Parathyroid adenoma (tissue), 2 donors: ENCODE measurements around the gene GOLGA8K.
"Not testable (repeated sequence)": the region's sequence is repeated elsewhere in the genome, so short reads cannot be mapped to it uniquely, and the experiment has no call there.

Source experiments
- H2AFZ ChIP-seq: fragments of 300-600 bp; sonication (generic); one replicate; pipeline ENCODE4 v1.7.0; 2017; ENCODE audit warnings: antibody characterized with exemption, mild to moderate bottlenecking
- H3K27ac ChIP-seq: fragments of 300-600 bp; sonication (generic); one replicate; pipeline ENCODE4 v1.7.0; 2017
- H3K27me3 ChIP-seq: fragments of 300-600 bp; sonication (generic); one replicate; pipeline ENCODE4 v1.7.0; 2017; ENCODE audit warnings: low read length; ENCODE audit not compliant: control insufficient read depth, insufficient read depth
- H3K36me3 ChIP-seq: fragments of 300-600 bp; sonication (generic); one replicate; pipeline ENCODE4 v1.7.0; 2017; ENCODE audit warnings: low read length; ENCODE audit not compliant: control insufficient read depth, insufficient read depth
- H3K4me1 ChIP-seq: fragments of 300-600 bp; sonication (generic); one replicate; pipeline ENCODE4 v1.7.0; 2017; ENCODE audit warnings: control low read depth
- H3K4me2 ChIP-seq: fragments of 300-600 bp; sonication (generic); one replicate; pipeline ENCODE4 v1.7.0; 2017; ENCODE audit warnings: low read length
- H3K4me3 ChIP-seq: fragments of 300-600 bp; sonication (generic); one replicate; pipeline ENCODE4 v1.7.0; 2017; ENCODE audit warnings: low read depth, low read length
- H3K79me2 ChIP-seq: fragments of 300-600 bp; sonication (generic); one replicate; pipeline ENCODE4 v1.7.0; 2017; ENCODE audit warnings: control low read depth
- H3K9ac ChIP-seq: fragments of 300-600 bp; sonication (generic); one replicate; pipeline ENCODE4 v1.7.0; 2017; ENCODE audit warnings: mild to moderate bottlenecking
- H3K9me3 ChIP-seq: fragments of 300-600 bp; sonication (generic); one replicate; pipeline ENCODE4 v1.7.0; 2017; ENCODE audit warnings: low read length; ENCODE audit not compliant: control insufficient read depth
- donor health status: primary hyperparathyroidism.

GOLGA8K gene

GRCh38 chr15:32373707-32374106 is 29.4 kb downstream of the GOLGA8K start:
- H3K79me2 ChIP-seq, H3K36me3 ChIP-seq, H2AFZ ChIP-seq, H3K4me3 ChIP-seq, H3K27ac ChIP-seq, H3K9me3 ChIP-seq, H3K27me3 ChIP-seq, H3K4me1 ChIP-seq, H3K9ac ChIP-seq, H3K4me2 ChIP-seq: not testable (repeated sequence)

GRCh38 chr15:32372075-32372474 is 31.0 kb downstream of the GOLGA8K start:
- not testable (repeated sequence) for H3K36me3 ChIP-seq, H2AFZ ChIP-seq, H3K4me2 ChIP-seq

GRCh38 chr15:32370526-32370925 is 32.6 kb downstream of the GOLGA8K start:
- H3K79me2 ChIP-seq, H2AFZ ChIP-seq, H3K27me3 ChIP-seq, H3K4me1 ChIP-seq, H3K4me3 ChIP-seq, H3K9me3 ChIP-seq, H3K36me3 ChIP-seq, H3K9ac ChIP-seq, H3K4me2 ChIP-seq, H3K27ac ChIP-seq: not testable (repeated sequence)

More at GRCh38 chr15:32372075-32372474, 31.0 kb downstream of the GOLGA8K start:
- H3K9me3 ChIP-seq, H3K9ac ChIP-seq, H3K79me2 ChIP-seq, H3K4me1 ChIP-seq, H3K27ac ChIP-seq, H3K4me3 ChIP-seq, H3K27me3 ChIP-seq: not testable (repeated sequence)

- H3K27me3 ChIP-seq, H3K36me3 ChIP-seq, H3K79me2 ChIP-seq, H3K27ac ChIP-seq, H3K9me3 ChIP-seq, H3K4me3 ChIP-seq, H2AFZ ChIP-seq, H3K9ac ChIP-seq, H3K4me2 ChIP-seq, H3K4me1 ChIP-seq: not testable (repeated sequence)
Observed at GRCh38 chr15:32370064-32370463, 33.0 kb downstream of the GOLGA8K start.

GRCh38 chr15:32366492-32366891 is 36.6 kb downstream of the GOLGA8K start:
- not testable (repeated sequence) for H3K27ac ChIP-seq, H3K9me3 ChIP-seq, H3K79me2 ChIP-seq, H3K9ac ChIP-seq, H3K36me3 ChIP-seq, H3K4me1 ChIP-seq, H3K27me3 ChIP-seq, H3K4me3 ChIP-seq, H2AFZ ChIP-seq, H3K4me2 ChIP-seq

GRCh38 chr15:32365955-32366354 is 37.1 kb downstream of the GOLGA8K start:
- not testable (repeated sequence) for H3K27ac ChIP-seq, H3K4me3 ChIP-seq, H3K9me3 ChIP-seq, H3K4me1 ChIP-seq, H3K4me2 ChIP-seq, H3K79me2 ChIP-seq, H3K36me3 ChIP-seq, H3K9ac ChIP-seq, H2AFZ ChIP-seq, H3K27me3 ChIP-seq

- not testable (repeated sequence) for H3K9me3 ChIP-seq, H3K27ac ChIP-seq, H3K36me3 ChIP-seq, H3K4me1 ChIP-seq, H2AFZ ChIP-seq, H3K4me2 ChIP-seq, H3K27me3 ChIP-seq, H3K79me2 ChIP-seq, H3K9ac ChIP-seq, H3K4me3 ChIP-seq
Observed at GRCh38 chr15:32364944-32365343, 38.1 kb downstream of the GOLGA8K start.

GRCh38 chr15:32363449-32363848 is 39.6 kb downstream of the GOLGA8K start:
- not testable (repeated sequence) for H3K27ac ChIP-seq, H3K4me2 ChIP-seq, H3K79me2 ChIP-seq, H3K9me3 ChIP-seq, H2AFZ ChIP-seq, H3K36me3 ChIP-seq, H3K27me3 ChIP-seq, H3K4me3 ChIP-seq, H3K9ac ChIP-seq, H3K4me1 ChIP-seq

GRCh38 chr15:32361662-32362061 is 41.4 kb downstream of the GOLGA8K start:
- not testable (repeated sequence) for H3K4me3 ChIP-seq, H3K9me3 ChIP-seq, H3K27ac ChIP-seq, H3K27me3 ChIP-seq, H3K9ac ChIP-seq, H2AFZ ChIP-seq, H3K79me2 ChIP-seq, H3K4me1 ChIP-seq, H3K36me3 ChIP-seq, H3K4me2 ChIP-seq

- not testable (repeated sequence) for H3K79me2 ChIP-seq, H3K9ac ChIP-seq, H3K27ac ChIP-seq, H3K4me1 ChIP-seq, H2AFZ ChIP-seq, H3K4me2 ChIP-seq, H3K9me3 ChIP-seq, H3K4me3 ChIP-seq, H3K27me3 ChIP-seq, H3K36me3 ChIP-seq
Observed at GRCh38 chr15:32358462-32358861, 44.6 kb downstream of the GOLGA8K start.

GRCh38 chr15:32356909-32357308 is 46.2 kb downstream of the GOLGA8K start:
- H2AFZ ChIP-seq, H3K9me3 ChIP-seq, H3K4me2 ChIP-seq, H3K9ac ChIP-seq, H3K4me3 ChIP-seq, H3K4me1 ChIP-seq, H3K27me3 ChIP-seq, H3K27ac ChIP-seq, H3K36me3 ChIP-seq, H3K79me2 ChIP-seq: not testable (repeated sequence)

GRCh38 chr15:32352748-32353147 is 50.3 kb downstream of the GOLGA8K start:
- not testable (repeated sequence) for H3K4me1 ChIP-seq, H3K79me2 ChIP-seq, H3K4me3 ChIP-seq, H3K27me3 ChIP-seq, H3K36me3 ChIP-seq, H3K9me3 ChIP-seq, H3K27ac ChIP-seq, H3K4me2 ChIP-seq, H3K9ac ChIP-seq, H2AFZ ChIP-seq
